Measurements from ENCODE around the gene SLC48A1. TPM values are rescaled to one million over a fixed set of nuclear protein-coding genes. Genes with fewer than 3 reads are reported as not detected.

Gene SLC48A1
- total RNA-seq (ENCODE audit: low replicate concordance) = 9.5 and 10.8 TPM in 2 replicates

DNA sequence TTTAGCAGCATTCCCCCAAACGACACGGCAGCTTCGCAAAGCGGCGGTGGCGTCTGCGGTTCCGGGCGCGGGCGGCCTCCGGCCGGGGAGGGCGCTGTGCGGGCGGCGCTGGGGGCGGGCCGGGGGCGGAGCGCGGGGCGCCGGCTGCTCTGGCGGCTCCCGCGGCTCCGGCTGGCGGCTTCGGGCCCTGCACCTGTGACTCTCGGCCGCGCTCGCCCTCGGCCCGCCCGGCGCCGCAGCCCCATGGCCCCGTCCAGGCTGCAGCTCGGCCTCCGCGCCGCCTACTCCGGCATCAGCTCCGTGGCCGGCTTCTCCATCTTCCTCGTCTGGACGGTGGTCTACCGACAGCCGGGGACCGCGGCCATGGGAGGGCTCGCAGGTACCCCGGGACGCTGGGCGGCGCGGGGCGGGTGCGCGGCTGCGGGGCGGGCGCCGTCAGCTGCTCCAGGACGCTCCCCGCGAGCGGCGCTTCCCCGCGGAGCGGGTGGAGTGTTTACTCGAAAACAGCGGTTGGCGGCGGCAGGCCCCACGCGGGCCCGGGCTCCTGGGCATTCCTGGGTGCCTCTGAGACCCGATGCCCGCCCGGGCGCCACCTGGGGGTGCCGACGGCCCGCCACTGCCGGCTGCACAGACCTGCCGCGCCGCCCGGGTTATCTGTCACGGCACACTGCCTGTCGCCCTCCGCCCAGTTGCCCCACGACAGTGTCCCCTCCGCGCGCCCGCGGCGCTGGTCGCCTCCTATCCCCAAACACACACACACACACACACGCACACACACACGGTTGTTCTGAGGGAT is at the start of gene SLC48A1:
SLC48A1 (plus strand) TSS at position 177 of the 796 bp plus-strand sequence; CDS start at position 244, 67 bp downstream.

DNA sequence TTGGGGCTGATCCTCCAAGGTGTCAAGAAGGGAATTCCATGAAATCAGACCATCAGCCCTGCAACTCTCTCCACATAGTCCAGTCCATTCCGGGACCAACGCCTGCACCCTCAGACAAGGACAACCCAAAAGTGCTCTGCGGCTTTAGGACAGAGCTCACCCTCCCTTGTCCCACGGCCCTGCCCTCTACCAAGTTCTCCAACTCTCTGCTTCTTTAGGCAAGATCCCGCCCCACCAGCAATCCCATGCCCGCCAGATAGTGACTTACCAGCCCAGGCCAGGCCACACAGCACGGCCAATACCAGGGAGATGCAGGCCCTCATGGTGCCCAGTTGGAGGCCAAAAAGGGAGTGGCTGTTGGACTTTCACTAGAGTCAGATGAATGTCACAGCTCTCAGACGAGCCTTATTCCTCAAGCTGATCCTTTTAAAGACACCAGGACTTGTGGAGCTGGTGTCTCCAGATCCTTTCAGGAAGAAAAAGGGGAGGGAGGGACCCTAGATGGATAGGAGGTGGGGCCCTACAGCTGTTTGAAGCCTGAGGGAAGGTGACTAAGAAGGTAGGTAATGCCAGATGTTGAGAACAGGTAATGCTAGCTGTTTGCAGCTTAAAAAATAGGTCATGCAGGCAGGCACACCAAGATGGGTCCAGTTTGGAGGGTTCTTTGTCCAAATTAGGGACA is 47.8 kb upstream of the SLC48A1 start, which contains the start of gene ENDOU:
ENDOU (minus strand) TSS at position 400 of the 682 bp plus-strand sequence; CDS start at position 323, 77 bp downstream.

GRCh38 chr12:47758834-47759690 is 14.0 kb upstream of the SLC48A1 start, which contains the start of gene RAPGEF3:
TSS of gene RAPGEF3 (minus strand) at chr12:47758880. CDS start at chr12:47758556, 324 bp downstream.

GRCh38 chr12:47819896-47820630 is 47.0 kb downstream of the SLC48A1 start, which contains the start of gene HDAC7:
TSS of gene HDAC7 (minus strand) at chr12:47819903. CDS start at chr12:47819785, 118 bp downstream.

Other genes with a start within 250 kb of the SLC48A1 start
- gene RPAP3, start 67.2 kb upstream of the SLC48A1 start, total RNA-seq (ENCODE audit: low replicate concordance) = 3.7 and 11.4 TPM in 2 replicates
- gene ENDOU, start 47.7 kb upstream of the SLC48A1 start, total RNA-seq (ENCODE audit: low replicate concordance) = 0.15 TPM in 1 of 2 replicates, not detected in the other
- 3.3 and 4.1 TPM in 2 replicates for gene RAPGEF3, start 14.4 kb upstream of the SLC48A1 start, total RNA-seq (ENCODE audit: low replicate concordance)
- 19.9 and 30.4 TPM in 2 replicates for gene HDAC7, start 46.7 kb downstream of the SLC48A1 start, total RNA-seq (ENCODE audit: low replicate concordance)
- 4.2 and 15.8 TPM in 2 replicates for gene VDR, start 131.8 kb downstream of the SLC48A1 start, total RNA-seq (ENCODE audit: low replicate concordance)
- gene TMEM106C, start 190.4 kb downstream of the SLC48A1 start, total RNA-seq (ENCODE audit: low replicate concordance) = 38.6 and 110 TPM in 2 replicates
- gene COL2A1, start 231.2 kb downstream of the SLC48A1 start, total RNA-seq (ENCODE audit: low replicate concordance) = not detected in 2 replicates